ENCODE results near the gene SSTR5. TPM values are rescaled to one million over a fixed set of nuclear protein-coding genes. Genes with fewer than 3 reads are reported as not detected.

Gene SSTR5
- total and polyA plus RNA-seq, 11 donors = 0.22 to 20.1 (median 3.6) TPM

DNA sequence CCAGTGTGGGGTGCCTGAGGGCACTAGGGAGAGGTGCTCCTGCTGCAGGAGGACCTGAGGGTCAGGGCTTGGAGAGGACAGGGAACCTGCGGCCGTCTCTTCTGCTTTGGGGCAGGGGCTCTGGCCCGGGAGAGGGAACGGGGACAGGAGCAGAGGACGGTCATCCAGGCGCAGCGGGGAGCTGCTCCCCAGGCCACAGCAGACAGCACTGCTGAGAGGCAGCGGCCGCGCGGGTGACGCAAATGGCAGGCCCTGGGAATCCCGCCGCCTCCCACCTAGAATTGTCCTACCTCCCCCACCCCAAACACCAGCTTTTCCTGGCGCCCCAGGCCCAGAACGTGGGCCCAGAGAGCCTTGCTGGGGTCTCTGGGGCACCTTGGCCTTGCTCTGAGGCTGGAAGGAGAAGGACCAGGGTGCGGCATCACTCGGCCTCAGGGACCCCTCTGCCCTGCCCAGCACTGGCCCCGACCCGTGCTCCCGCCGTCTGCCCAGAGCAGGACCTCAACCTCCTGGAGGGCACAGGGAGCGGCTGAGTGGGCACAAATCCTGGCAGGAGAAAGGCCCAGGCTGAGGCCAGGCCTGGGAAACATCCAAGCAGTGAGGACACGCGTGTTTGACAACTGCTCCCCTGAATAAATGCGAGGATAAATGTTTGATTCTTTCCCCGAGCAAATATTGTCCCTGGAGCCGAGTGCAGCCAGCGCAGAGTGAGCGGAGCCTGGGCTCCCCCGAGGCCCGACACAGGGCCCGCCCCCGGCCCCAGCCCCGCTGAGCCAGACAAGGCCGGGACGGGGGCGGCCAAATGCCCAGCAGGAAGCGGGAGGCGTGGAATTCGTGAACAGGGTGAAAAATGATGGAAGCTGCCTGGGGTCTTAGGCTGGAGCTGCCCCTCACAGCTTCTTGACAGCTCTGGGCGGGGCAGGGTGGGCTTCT is 8.5 kb downstream of the SSTR5 start:
- H3K27ac ChIP-seq = no peak overlapping the region
- no peaks in the 10 kb centered on the region for H3K36me3 ChIP-seq
- H3K27me3 ChIP-seq = peaks cover 17 to 83% (median 24%) of the 10 kb centered on the region in 9 donors
- no peak overlapping the region for H3K4me3 ChIP-seq
- no peak for TF ChIP-seq POLR2A (IDR thresholded peaks at IDR 0.05)
- TF ChIP-seq, protein P1, sequence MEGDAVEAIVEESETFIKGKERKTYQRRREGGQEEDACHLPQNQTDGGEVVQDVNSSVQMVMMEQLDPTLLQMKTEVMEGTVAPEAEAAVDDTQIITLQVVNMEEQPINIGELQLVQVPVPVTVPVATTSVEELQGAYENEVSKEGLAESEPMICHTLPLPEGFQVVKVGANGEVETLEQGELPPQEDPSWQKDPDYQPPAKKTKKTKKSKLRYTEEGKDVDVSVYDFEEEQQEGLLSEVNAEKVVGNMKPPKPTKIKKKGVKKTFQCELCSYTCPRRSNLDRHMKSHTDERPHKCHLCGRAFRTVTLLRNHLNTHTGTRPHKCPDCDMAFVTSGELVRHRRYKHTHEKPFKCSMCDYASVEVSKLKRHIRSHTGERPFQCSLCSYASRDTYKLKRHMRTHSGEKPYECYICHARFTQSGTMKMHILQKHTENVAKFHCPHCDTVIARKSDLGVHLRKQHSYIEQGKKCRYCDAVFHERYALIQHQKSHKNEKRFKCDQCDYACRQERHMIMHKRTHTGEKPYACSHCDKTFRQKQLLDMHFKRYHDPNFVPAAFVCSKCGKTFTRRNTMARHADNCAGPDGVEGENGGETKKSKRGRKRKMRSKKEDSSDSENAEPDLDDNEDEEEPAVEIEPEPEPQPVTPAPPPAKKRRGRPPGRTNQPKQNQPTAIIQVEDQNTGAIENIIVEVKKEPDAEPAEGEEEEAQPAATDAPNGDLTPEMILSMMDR (IDR thresholded peaks at IDR 0.05) = no peak
- no peaks in the 10 kb centered on the region for H3K4me1 ChIP-seq
- H3K9me3 ChIP-seq = peaks cover 0 to 22% (median 12%) of the 10 kb centered on the region in 12 donors
- ATAC-seq (no peak), DNase-seq (no peak)
- intact Hi-C loops (cut with DNase I) = no loop called here
- WGBS, 4 donors = 25 to 34% (median 31%) methylated on average over 14 to 42 of the region's 42 CpGs

DNA sequence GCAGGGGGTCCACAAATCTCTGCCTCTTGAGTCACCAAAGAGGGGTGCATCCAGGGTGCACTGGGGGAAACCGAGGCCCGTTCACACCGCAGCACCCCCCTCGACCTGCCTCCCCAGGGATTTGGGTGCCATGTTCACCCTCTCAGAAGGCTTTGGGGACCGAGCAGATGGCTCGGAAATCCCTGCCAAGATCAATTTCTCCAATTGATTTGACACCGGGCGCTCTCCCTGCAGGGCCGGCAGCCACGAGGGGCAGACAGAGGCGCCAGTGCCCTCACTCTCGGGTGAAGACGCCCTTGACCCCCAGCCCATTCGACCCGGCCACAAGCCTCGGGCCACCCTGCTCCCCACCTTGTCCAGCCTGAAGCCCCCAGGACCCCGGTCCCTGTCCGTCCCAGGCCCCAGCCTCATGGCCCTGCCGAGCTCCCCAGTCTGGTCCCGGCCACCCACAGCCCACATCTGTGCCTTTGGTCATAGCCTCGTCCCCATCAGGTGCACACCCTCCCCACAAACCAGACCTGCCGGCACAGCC is 9.3 kb downstream of the SSTR5 start:
- peaks cover 17 to 88% (median 24%) of the 10 kb centered on the region in 9 donors for H3K27me3 ChIP-seq
- no peak overlapping the region for H3K27ac ChIP-seq
- DNase-seq (no peak), ATAC-seq (no peak)
- no peaks in the 10 kb centered on the region for H3K36me3 ChIP-seq
- no peak overlapping the region for H3K4me3 ChIP-seq
- peaks cover 0 to 22% (median 12%) of the 10 kb centered on the region in 12 donors for H3K9me3 ChIP-seq
- 67 to 77% (median 68%) methylated on average over 20 to 22 of the region's 22 CpGs for WGBS, 4 donors
- TF ChIP-seq POLR2A (IDR thresholded peaks at IDR 0.05) = no peak
- TF ChIP-seq, protein P1 (IDR thresholded peaks at IDR 0.05) = no peak
- H3K4me1 ChIP-seq = no peaks in the 10 kb centered on the region
- intact Hi-C loops (cut with DNase I) = no loop called here

DNA sequence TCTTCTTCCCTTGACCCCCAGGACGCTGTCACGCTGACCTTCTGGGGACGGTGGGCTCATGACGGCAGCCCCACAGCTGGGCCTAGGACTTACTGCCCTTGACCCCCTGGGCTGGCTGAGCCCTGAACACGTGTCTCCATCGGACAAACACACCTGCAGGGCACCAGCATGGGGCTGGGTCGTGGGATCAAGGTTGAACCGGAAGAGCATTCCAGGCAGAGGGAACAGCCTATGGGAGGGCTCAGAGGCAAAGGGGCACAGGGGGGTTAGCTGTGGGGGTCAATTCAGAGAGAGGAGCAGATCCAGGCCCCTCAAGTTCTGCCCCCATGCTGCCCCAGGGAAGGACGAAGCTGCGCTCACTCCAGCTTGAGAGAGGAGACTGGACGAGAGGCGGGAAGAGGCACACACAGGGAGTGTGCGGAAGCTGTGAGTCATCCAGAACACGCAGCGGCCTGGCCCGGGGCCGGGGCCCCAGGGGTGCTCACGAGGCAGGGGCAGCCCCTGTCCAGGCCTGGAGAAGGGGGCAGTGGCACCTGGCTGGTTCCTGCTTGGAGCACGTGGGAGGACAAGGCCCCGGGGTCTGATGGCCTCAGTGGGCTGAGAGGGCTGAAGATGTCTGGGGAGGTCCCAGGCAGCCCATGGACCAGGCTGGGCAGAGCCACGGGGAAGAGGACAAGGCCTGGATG is 9.9 kb downstream of the SSTR5 start:
- 59 to 69% (median 61%) methylated on average over 16 to 21 of the region's 21 CpGs for WGBS, 4 donors

More for the DNA sequence above, 9.9 kb downstream of the SSTR5 start:
- peaks cover 14 to 88% (median 24%) of the 10 kb centered on the region in 9 donors for H3K27me3 ChIP-seq
- no peaks in the 10 kb centered on the region for H3K36me3 ChIP-seq
- no peaks in the 10 kb centered on the region for H3K4me1 ChIP-seq
- TF ChIP-seq, protein P1 (IDR thresholded peaks at IDR 0.05) = no peak
- no peak for TF ChIP-seq POLR2A (IDR thresholded peaks at IDR 0.05)
- no peak for ATAC-seq
- H3K4me3 ChIP-seq = no peak overlapping the region
- no peak for DNase-seq
- intact Hi-C loops (cut with DNase I) = no loop called here
- peaks cover 0 to 22% (median 12%) of the 10 kb centered on the region in 12 donors for H3K9me3 ChIP-seq
- no peak overlapping the region for H3K27ac ChIP-seq

Measured in heart left ventricle (tissue), 16 donors.